AG04450 (cell line): ENCODE data around the gene EPAS1. TPM values are rescaled to one million over a fixed set of nuclear protein-coding genes. Genes with fewer than 3 reads are reported as not detected.

ENCODE experiments used
- CTCF ChIA-PET: fragments of 300-600, 350-600 bp; formaldehyde crosslinking; extraction: SDS; loops from one replicate; lab custom pipeline; 2022; ENCODE audit warnings: antibody characterized with exemption, inconsistent platforms; lab: Charles Lee
- POLR2A ChIA-PET: fragments of 350-600 bp; formaldehyde crosslinking; extraction: SDS; loops from one replicate; lab custom pipeline; 2021; ENCODE audit warnings: antibody characterized with exemption, inconsistent platforms; lab: Yijun Ruan, JAX
- DNase-seq: peaks from one replicate; pipeline ENCODE4 v3.0.0-alpha.2; 2011; ENCODE audit warnings: low read depth, low spot score
- H3K27ac ChIP-seq: one replicate; pipeline ENCODE4 v1.5.1; 2012; ENCODE audit warnings: low read depth, low read length, control low read depth
- H3K27me3 ChIP-seq: one replicate; pipeline ENCODE4 v1.6.0; 2012; ENCODE audit warnings: low read length; ENCODE audit not compliant: control insufficient read depth, insufficient read depth
- H3K4me3 ChIP-seq: 2 replicates; pipeline ENCODE4 v1.5.1; 2011; ENCODE audit warnings: mild to moderate bottlenecking, low read depth, low read length, control low read depth
- H3K9me3 ChIP-seq: 2 replicates; pipeline ENCODE4 v1.5.1; 2012; ENCODE audit warnings: low read length; ENCODE audit not compliant: control insufficient read depth, insufficient read depth
- CTCF ChIP-seq: IDR thresholded peaks from 2 replicates; pipeline ENCODE4 v1.5.1; 2011; ENCODE audit warnings: low read depth, low read length, control low read depth, inconsistent platforms
- polyA plus RNA-seq: library from polyadenylated mRNA; depleted of rRNA; stranded (reverse); fragments of >200 nt; gene quantifications from 2 replicates; pipeline ENCODE4 v1.2.3, GENCODE V29; 2011

Gene EPAS1
- polyA plus RNA-seq, 1 experiment = 506 TPM

DNA sequence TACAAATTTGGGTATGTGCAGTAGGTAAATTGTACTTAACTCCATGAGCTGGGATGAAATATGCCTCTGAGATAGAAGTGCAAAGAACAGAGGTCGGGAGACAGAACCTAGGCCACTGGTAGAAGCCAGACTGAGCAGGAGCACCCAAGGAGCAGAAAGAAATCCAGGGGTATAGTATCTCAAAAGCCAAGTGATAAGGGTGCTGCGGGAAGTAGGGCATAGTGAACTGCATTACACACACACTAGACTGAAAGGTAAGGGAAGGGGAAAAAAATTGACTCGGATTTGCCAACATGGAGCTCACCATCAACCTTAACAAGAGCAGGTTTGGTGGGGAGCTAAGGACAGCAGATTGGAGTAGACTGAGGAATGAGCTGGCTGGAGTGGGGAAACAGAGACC is 92.8 kb downstream of the EPAS1 start:
- POLR2A ChIA-PET = no interaction called here
- no peak for TF ChIP-seq CTCF

DNA sequence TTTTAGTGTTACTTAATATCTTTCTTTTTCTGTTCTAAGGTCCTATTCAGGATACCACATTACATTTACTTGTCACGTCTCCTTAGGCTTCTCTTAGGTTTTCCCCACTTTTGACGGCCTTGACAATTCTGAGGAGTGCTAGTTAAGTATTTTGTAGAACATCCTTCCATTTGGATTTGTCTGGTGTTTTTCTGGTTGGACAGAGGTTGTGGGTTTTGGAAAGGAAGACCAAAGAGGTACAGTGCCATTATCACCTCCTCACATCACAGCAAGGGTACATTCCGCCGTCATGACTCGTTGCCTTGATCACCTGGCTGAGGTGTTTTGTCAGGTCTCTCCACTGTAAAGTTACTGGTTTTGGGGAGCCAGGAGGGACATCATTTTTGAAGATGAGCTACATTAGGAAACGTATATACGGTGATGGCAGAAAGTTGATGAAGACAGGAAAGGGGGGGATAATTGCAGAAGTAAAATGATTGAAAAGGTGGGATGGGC is 93.7 kb downstream of the EPAS1 start:
- POLR2A ChIA-PET = no interaction called here
- peaks cover under 1% of the 10 kb centered on the region for H3K27me3 ChIP-seq
- H3K27ac ChIP-seq = no peak overlapping the region
- TF ChIP-seq CTCF = no peak
- no peak for DNase-seq
- CTCF ChIA-PET = interaction anchor here (0.7 kb wide), 1 partner anchor 329 kb away, joined by 3 read pairs; no protein-coding TSS in a partner anchor
- H3K9me3 ChIP-seq = no peaks in the 10 kb centered on the region; the same call in 1 of the 2 replicates
- no peak overlapping the region for H3K4me3 ChIP-seq

More for the DNA sequence above, 92.8 kb downstream of the EPAS1 start:
- DNase-seq = no peak
- Histone ChIP-seq H3K27me3 (no peaks in the 10 kb centered on the region), H3K9me3 (no peaks in the 10 kb centered on the region; the same call in 1 of the 2 replicates), H3K27ac (no peak overlapping the region), H3K4me3 (no peak overlapping the region)
- CTCF ChIA-PET = interaction anchor here (0.5 to 1.0 kb wide), 3 partner anchors 71 to 267 kb away, joined by 4 read pairs; no protein-coding TSS in a partner anchor

DNA sequence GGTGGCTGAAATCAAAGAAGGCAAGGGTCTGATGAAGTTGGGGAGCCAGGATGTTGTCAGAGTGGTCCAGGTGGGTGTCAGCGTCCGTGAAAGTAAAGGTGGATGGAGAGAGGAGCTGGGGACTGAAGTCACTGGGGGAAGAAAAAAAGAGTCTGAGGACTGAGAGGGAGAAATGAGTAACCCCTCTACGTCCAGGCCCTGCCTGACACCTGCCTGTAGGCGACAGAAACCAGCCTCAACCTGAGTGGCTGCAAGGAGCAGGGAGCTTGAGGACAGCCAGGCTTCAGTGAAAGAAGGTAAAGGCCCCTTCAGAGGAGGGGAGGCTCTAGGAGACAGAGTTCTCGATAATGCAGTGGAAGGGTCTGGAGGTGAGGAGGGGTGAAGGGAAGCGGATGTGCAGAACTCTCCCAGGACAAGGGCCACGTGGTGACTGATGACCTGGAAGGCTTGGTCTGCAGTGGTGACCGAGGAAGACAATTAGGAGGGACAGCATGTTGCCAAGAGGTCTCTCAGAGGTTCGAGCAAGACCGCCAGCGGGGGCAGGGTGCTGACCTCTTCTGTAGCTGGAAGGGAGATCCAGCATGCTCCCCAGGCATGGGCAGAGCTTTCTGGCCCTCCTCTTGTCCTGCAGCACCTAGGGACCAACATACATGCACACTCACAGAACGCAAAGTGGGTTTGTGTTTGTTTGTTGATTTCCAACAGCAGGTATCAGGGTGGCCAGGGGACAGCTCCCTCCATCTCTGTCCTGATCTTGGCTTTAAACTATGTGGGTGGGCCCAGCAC is 95.5 kb downstream of the EPAS1 start:
- ChIA-PET POLR2A (no interaction called here), CTCF (interaction anchor here (0.6 kb wide), 1 partner anchor 34 kb away, joined by 3 read pairs; no protein-coding TSS in a partner anchor)
- no peak overlapping the region for H3K4me3 ChIP-seq
- H3K9me3 ChIP-seq = no peaks in the 10 kb centered on the region
- TF ChIP-seq CTCF = no peak
- H3K27me3 ChIP-seq = peaks cover 2% of the 10 kb centered on the region
- DNase-seq = no peak
- H3K27ac ChIP-seq = no peak overlapping the region

GRCh38 chr2:46393347-46393820 is 96.2 kb downstream of the EPAS1 start:
- no peak for TF ChIP-seq CTCF
- POLR2A ChIA-PET = no interaction called here
- Histone ChIP-seq H3K27me3 (peaks cover 2% of the 10 kb centered on the region), H3K9me3 (no peaks in the 10 kb centered on the region), H3K27ac (no peak overlapping the region), H3K4me3 (no peak overlapping the region)
- no peak for DNase-seq
- CTCF ChIA-PET = interaction anchor here (0.6 kb wide), 1 partner anchor 70 kb away, joined by 7 read pairs; no protein-coding TSS in a partner anchor

- Histone ChIP-seq H3K27me3 (peaks cover 2% of the 10 kb centered on the region), H3K4me3 (no peak overlapping the region), H3K27ac (no peak overlapping the region), H3K9me3 (no peaks in the 10 kb centered on the region)
- no peak for TF ChIP-seq CTCF
- DNase-seq = no peak
- CTCF ChIA-PET = interaction anchor here (0.6 kb wide), 2 partner anchors 70 to 525 kb away, joined by 7 read pairs; no protein-coding TSS in a partner anchor
- POLR2A ChIA-PET = no interaction called here
These were observed 96.7 kb downstream of the EPAS1 start for GRCh38 chr2:46393865-46394264.
